ENCODE results near the gene NEBL.

DNA sequence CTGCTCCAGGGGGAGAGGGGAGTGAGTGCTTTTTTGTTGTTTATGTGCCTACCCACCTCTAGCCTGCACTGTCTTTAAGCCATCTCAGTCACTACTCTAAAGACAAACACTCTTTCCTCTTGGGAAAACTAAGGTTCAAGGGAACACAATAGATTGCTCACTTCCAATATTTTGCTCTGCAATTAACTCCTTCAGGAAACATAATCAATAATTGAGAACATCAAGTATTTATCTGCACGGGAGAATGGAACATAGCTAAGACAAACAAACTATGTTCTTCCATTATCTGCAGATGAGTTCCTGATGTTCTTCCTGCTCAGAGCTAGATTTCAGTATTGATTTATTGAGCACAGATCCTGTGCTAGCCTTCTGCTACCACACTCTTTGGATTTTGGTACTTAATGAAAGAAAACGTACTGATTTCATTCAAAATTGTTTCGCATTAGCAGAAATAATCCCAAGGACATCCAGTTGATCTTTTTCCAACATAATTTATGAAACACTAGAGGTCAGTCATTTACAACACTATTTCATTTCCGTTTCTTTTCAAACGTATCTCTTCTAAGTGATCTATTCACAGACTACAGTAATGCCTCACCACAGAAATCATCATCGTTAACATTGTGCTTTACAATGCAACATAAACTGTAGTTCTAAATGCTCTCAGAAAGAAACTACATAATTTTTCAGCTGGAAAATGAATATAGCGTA lies 8.3 kb downstream of the NEBL start:
- TF ChIP-seq SMC3 (IDR thresholded peaks at IDR 0.05; ENCODE audit: low read depth, low read length) (no peak), POLR2A (IDR thresholded peaks at IDR 0.05; ENCODE audit: low read depth, low read length) (no peak), RAD21 (IDR thresholded peaks at IDR 0.05; ENCODE audit: low read length) (no peak), MAFK (IDR thresholded peaks at IDR 0.05; ENCODE audit: low read depth, low read length) (no peak), CEBPB (IDR thresholded peaks at IDR 0.05; ENCODE audit: low read depth, low read length) (no peak), RFX5 (IDR thresholded peaks at IDR 0.05; ENCODE audit: low read depth, low read length) (no peak)
- TF ChIP-seq, protein P1, sequence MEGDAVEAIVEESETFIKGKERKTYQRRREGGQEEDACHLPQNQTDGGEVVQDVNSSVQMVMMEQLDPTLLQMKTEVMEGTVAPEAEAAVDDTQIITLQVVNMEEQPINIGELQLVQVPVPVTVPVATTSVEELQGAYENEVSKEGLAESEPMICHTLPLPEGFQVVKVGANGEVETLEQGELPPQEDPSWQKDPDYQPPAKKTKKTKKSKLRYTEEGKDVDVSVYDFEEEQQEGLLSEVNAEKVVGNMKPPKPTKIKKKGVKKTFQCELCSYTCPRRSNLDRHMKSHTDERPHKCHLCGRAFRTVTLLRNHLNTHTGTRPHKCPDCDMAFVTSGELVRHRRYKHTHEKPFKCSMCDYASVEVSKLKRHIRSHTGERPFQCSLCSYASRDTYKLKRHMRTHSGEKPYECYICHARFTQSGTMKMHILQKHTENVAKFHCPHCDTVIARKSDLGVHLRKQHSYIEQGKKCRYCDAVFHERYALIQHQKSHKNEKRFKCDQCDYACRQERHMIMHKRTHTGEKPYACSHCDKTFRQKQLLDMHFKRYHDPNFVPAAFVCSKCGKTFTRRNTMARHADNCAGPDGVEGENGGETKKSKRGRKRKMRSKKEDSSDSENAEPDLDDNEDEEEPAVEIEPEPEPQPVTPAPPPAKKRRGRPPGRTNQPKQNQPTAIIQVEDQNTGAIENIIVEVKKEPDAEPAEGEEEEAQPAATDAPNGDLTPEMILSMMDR (conservative IDR thresholded peaks at IDR 0.05; ENCODE audit: low read depth, low read length), result no peak
- TF ChIP-seq, protein P2, sequence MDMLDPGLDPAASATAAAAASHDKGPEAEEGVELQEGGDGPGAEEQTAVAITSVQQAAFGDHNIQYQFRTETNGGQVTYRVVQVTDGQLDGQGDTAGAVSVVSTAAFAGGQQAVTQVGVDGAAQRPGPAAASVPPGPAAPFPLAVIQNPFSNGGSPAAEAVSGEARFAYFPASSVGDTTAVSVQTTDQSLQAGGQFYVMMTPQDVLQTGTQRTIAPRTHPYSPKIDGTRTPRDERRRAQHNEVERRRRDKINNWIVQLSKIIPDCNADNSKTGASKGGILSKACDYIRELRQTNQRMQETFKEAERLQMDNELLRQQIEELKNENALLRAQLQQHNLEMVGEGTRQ (IDR thresholded peaks at IDR 0.05; ENCODE audit: low read depth, low read length), result no peak

Data from IMR-90 (cell line).